Bronchial epithelial cell (primary cell): ENCODE measurements around the gene MED28. TPM values are rescaled to one million over a fixed set of nuclear protein-coding genes. Genes with fewer than 3 reads are reported as not detected.

Experiments
- DNase-seq: peaks from one replicate; pipeline ENCODE4 v3.0.0-alpha.2; 2010; ENCODE audit warnings: low read depth
- FAIRE-seq: peaks from 2 replicates; lab custom pipeline; 2011; peaks lifted over from hg19 to GRCh38; lab: Jason Lieb, UNC
- H3K27me3 ChIP-seq: 2 replicates; pipeline ENCODE4 v1.5.1; 2011; ENCODE audit warnings: low read length; ENCODE audit not compliant: control insufficient read depth, insufficient read depth
- H3K36me3 ChIP-seq: 2 replicates; pipeline ENCODE4 v1.5.1; 2011; ENCODE audit warnings: low read length; ENCODE audit not compliant: control insufficient read depth, insufficient read depth
- H3K4me3 ChIP-seq: 2 replicates; pipeline ENCODE4 v1.5.1; 2011; ENCODE audit warnings: mild to moderate bottlenecking, low read depth, low read length, control low read depth
- CTCF ChIP-seq: IDR thresholded peaks from 2 replicates; pipeline ENCODE4 v1.5.1; 2011; ENCODE audit warnings: mild to moderate bottlenecking, moderate library complexity, low read length, control low read depth, inconsistent platforms; ENCODE audit not compliant: insufficient read depth, severe bottlenecking
- total RNA-seq: library from RNA; depleted of rRNA; stranded (reverse); fragments of >200 nt; gene quantifications from 2 replicates; pipeline ENCODE4 v1.2.1, GENCODE V29; 2014

Gene MED28
- total RNA-seq, 1 donor from 2014 or later = 12.4 TPM

GRCh38 chr4:17682222-17682566 is 67.8 kb downstream of the MED28 start:
- no peaks in the 10 kb centered on the region for H3K27me3 ChIP-seq
- TF ChIP-seq CTCF = no peak
- DNase-seq = no peak
- no peak for FAIRE-seq
- no peak overlapping the region for H3K4me3 ChIP-seq
- H3K36me3 ChIP-seq = no peaks in the 10 kb centered on the region

Other genes starting within 250 kb of the MED28 start
- 20.5 and 22.6 TPM in 2 replicates for gene QDPR, start 102.6 kb upstream of the MED28 start, total RNA-seq
- gene CLRN2, start 99.5 kb upstream of the MED28 start, total RNA-seq = not detected in 2 replicates
- 47.7 and 72.4 TPM in 2 replicates for gene LAP3, start 37.4 kb upstream of the MED28 start, total RNA-seq
- gene FAM184B, start 167.0 kb downstream of the MED28 start, total RNA-seq = not detected in 2 replicates
- 25.0 and 25.5 TPM in 2 replicates for gene DCAF16, start 196.1 kb downstream of the MED28 start, total RNA-seq
- 0.26 TPM in 2 replicates for gene NCAPG, start 196.3 kb downstream of the MED28 start, total RNA-seq